ENCODE data around the gene SPATA9. TPM values are rescaled to one million over a fixed set of nuclear protein-coding genes. Genes with fewer than 3 reads are reported as not detected.

Gene SPATA9
- polyA plus RNA-seq, 1 of the 3 experiments (the other 2 are of a cell fraction) = 0.07 TPM

GRCh38 chr5:95727764-95728191 lies 45.0 kb upstream of the SPATA9 start:
- ChIA-PET POLR2A (no interaction called here), CTCF (interaction anchor here (3.9 kb wide), 1 partner anchor 64 kb away, joined by 13 read pairs; no protein-coding TSS in a partner anchor)
- no peaks in the 10 kb centered on the region for H3K36me3 ChIP-seq (replicated peaks in 1 of 2; ENCODE audit: control insufficient read depth in 1 of 2, insufficient read depth in 2 of 2, low read length in 1 of 2)
- TF ChIP-seq PBX3 (IDR thresholded peaks at IDR 0.05) (peak; percentile 39; the same call in 1 of the 2 replicates), CTCF (IDR thresholded peaks at IDR 0.05) (no peak), GATA2 (CRISPR knock-in tag; IDR thresholded peaks at IDR 0.05) (peak; percentile 26; the same call in 1 of the 2 replicates), IRF3 (IDR thresholded peaks at IDR 0.05; ENCODE audit: low read depth, low read length) (no peak), MAX (IDR thresholded peaks at IDR 0.05; ENCODE audit: low read depth) (no peak), RXRA (IDR thresholded peaks at IDR 0.05; ENCODE audit: borderline replicate concordance, low read depth) (no peak), TEAD4 (IDR thresholded peaks at IDR 0.05; ENCODE audit: borderline replicate concordance, insufficient read depth) (no peak), POLR2AphosphoS5 (IDR thresholded peaks at IDR 0.05; ENCODE audit: low read depth, low read length) (no peak), MXI1 (IDR thresholded peaks at IDR 0.05; ENCODE audit: low read depth, low read length) (no peak), TCF12 (IDR thresholded peaks at IDR 0.05) (peak; percentile 64), EP300 (IDR thresholded peaks at IDR 0.05; ENCODE audit: borderline replicate concordance in 1 of 2, low read depth in 1 of 2, low read length in 1 of 2) (peak in 1 of 2 experiments; percentile 61; a peak in 2 of 4 replicates), ELF1 (IDR thresholded peaks at IDR 0.05) (no peak), RCOR1 (IDR thresholded peaks at IDR 0.05; ENCODE audit: low read length) (0 out of 2 replicates have a peak, but pooled peaks have one; percentile 23), CHD2 (IDR thresholded peaks at IDR 0.05; ENCODE audit: low read length, partially characterized antibody) (peak; percentile 31)
- H2AFZ ChIP-seq (ENCODE audit: low read depth) = no peak overlapping the region
- no peaks in the 10 kb centered on the region for H3K9me2 ChIP-seq
- H3K9me3 ChIP-seq = no peaks in the 10 kb centered on the region
- H3K27me3 ChIP-seq (ENCODE audit: insufficient read depth) = no peaks in the 10 kb centered on the region
- H3K4me3 ChIP-seq (ENCODE audit: low read depth in 2 of 2, low read length in 1 of 2) = no peak overlapping the region
- H4K20me1 ChIP-seq (ENCODE audit: insufficient read depth) = no peaks in the 10 kb centered on the region
- H3K79me2 ChIP-seq (ENCODE audit: insufficient read depth) = peaks cover 14% of the 10 kb centered on the region
- H3K4me1 ChIP-seq (ENCODE audit: control insufficient read depth in 1 of 2, insufficient read depth in 2 of 2, low read depth in 1 of 2, low read length in 1 of 2) = peaks cover 31 to 40% of the 10 kb centered on the region in 2 experiments; a peak in 3 of 4 replicates
- WGBS (ENCODE audit: low lambda C conversion rate) = 75% methylated on average over 2 of the region's 2 CpGs
- peak overlapping the region in 1 of 2 experiments; percentile 88; a peak in 2 of 4 replicates for H3K27ac ChIP-seq (ENCODE audit: low read depth in 2 of 2, low read length in 1 of 2)
- no peak overlapping the region for H3K4me2 ChIP-seq
- peaks cover 6% of the 10 kb centered on the region for H3F3A ChIP-seq (replicated peaks; ENCODE audit: insufficient read depth)
- DNase-seq = peak; percentile 31
- no peak overlapping the region for H3K9ac ChIP-seq
